ENCODE results near the gene HIP1. TPM values are rescaled to one million over a fixed set of nuclear protein-coding genes. Genes with fewer than 3 reads are reported as not detected.

HIP1 gene
- total and polyA plus RNA-seq, 2 of the 4 experiments (the other 2 are of a cell fraction): 6.8 to 10.0 TPM

DNA sequence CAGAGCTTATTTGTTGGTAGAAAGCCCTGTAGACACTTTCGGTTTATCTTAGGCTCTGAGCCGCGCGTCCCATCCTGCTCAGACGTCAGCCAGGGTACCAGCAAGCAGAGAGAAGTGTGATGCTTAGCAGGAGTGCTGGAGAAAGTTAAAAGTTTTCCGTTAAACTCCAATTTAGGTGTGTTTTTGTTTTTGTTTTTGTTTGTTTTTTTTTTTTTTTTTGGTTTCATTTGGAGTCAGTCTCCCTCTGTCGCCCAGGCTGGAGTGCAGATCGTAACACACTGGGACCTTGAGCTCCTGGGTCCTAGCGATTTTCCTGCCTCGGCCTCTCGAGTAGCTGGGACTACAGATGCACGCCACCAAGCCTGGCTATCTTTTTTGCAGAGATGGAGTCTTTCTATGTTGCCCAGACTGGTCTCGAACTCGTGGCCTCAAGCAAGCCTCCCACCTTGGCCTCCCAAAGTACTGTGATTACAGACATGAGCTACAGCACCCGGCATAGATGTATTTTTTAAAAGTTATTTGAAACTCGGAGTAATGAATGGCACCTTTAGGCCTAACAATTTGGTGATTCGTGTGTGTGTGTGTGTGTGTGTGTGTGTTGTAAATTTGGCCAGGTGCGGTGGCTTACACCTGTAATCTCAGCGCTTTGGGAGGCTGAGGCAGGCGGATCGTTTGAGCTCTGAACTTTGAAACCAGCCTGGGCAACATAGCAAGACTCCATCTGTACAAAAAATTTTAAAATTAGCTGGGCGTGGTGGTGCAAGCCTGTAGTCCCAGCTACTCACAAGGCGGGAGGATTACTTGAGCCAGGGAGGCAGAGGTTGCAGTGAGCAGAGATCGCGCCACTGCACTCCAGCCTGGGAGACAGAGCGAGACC lies 1.3 kb upstream of the HIP1 start:
- Histone ChIP-seq H4K91ac (ENCODE audit: insufficient read depth, low read depth, low read length) (peak overlapping the region; percentile 45; the same call in 1 of the 2 replicates), H3K27me3 (ENCODE audit: control insufficient read depth, insufficient read depth, low read length) (peaks cover 3% of the 10 kb centered on the region; the same call in 1 of the 2 replicates), H3K4ac (ENCODE audit: low read depth, low read length) (peak overlapping the region; percentile 70), H3K23ac (ENCODE audit: low read depth, low read length) (peak overlapping the region; percentile 58), H2AK5ac (ENCODE audit: low read depth, low read length) (no peak overlapping the region), H3K4me2 (ENCODE audit: low read depth, low read length) (peak overlapping the region; percentile 68), H3K14ac (replicated peaks; ENCODE audit: low read depth, low read length) (peak overlapping the region; percentile 53), H4K5ac (ENCODE audit: low read depth, low read length) (no peak overlapping the region), H2BK15ac (ENCODE audit: low read depth, low read length) (no peak overlapping the region), H2BK20ac (ENCODE audit: low read depth, low read length) (no peak overlapping the region), H3K9me3 (ENCODE audit: control insufficient read depth, insufficient read depth, low read length) (no peaks in the 10 kb centered on the region), H3K9ac (ENCODE audit: low read depth, low read length) (peak overlapping the region; percentile 37), H2BK120ac (ENCODE audit: low read depth, low read length) (peak overlapping the region; percentile 24), H3K79me1 (ENCODE audit: low read depth in 1 of 2, low read length in 2 of 2) (peaks cover 8 to 23% of the 10 kb centered on the region in 2 experiments), H2AFZ (replicated peaks; ENCODE audit: low read length, poor library complexity) (peak overlapping the region; percentile 93), H3K4me3 (ENCODE audit: insufficient read depth, low read depth, low read length) (peak overlapping the region; percentile 61), H3K36me3 (ENCODE audit: control insufficient read depth, insufficient read depth, low read length) (no peaks in the 10 kb centered on the region), H4K8ac (ENCODE audit: low read depth in 2 of 2, low read length in 2 of 2) (peak overlapping the region in 1 of 2 experiments; percentile 39; a peak in 1 of 4 replicates), H3K18ac (ENCODE audit: low read depth, low read length) (no peak overlapping the region), H2BK5ac (ENCODE audit: low read depth, low read length, poor library complexity, severe bottlenecking) (peak overlapping the region; percentile 66), H3K9me1 (ENCODE audit: insufficient read depth, low read length) (peaks cover 2% of the 10 kb centered on the region), H4K20me1 (ENCODE audit: insufficient read depth, low read length) (no peaks in the 10 kb centered on the region), H3K27ac (ENCODE audit: insufficient read depth, low read length) (peak overlapping the region; percentile 30), H3K56ac (ENCODE audit: extremely low read depth, insufficient read depth, low read length) (peak overlapping the region; percentile 27), H3K4me1 (ENCODE audit: control insufficient read depth, insufficient read depth, low read length) (peaks cover 6% of the 10 kb centered on the region), H2AK9ac (replicated peaks; ENCODE audit: low read depth, low read length, poor library complexity) (peak overlapping the region; percentile 60)
- in situ Hi-C loops (cut with MboI; ENCODE audit: low sequenced_read_pairs): no loop called here
- ATAC-seq (ENCODE audit: low read depth) (no peak), DNase-seq (peak; percentile 62)
- WGBS, 2 experiments (ENCODE audit: extremely low coverage in 2 of 2, insufficient read length in 1 of 2): 88% methylated on average over 5 of the region's 26 CpGs; no CpG with 5 or more reads in 1 of the 2 experiments
- BruUV-seq (replicated peaks): no TSS peak
- dilution Hi-C loops (cut with HindIII; ENCODE audit: low sequenced_read_pairs, unreplicated experiment): no loop called here
- TF ChIP-seq MXI1 (IDR thresholded peaks at IDR 0.05; ENCODE audit: borderline replicate concordance, low read depth, low read length): no peak
- no peak for TF ChIP-seq CEBPB (IDR thresholded peaks at IDR 0.05; ENCODE audit: low read depth, low read length)
- TF ChIP-seq BHLHE40 (IDR thresholded peaks at IDR 0.05; ENCODE audit: low read depth, low read length): no peak
- TF ChIP-seq RCOR1 (IDR thresholded peaks at IDR 0.05; ENCODE audit: insufficient replicate concordance, low read length): no peak
- TF ChIP-seq, protein P1, sequence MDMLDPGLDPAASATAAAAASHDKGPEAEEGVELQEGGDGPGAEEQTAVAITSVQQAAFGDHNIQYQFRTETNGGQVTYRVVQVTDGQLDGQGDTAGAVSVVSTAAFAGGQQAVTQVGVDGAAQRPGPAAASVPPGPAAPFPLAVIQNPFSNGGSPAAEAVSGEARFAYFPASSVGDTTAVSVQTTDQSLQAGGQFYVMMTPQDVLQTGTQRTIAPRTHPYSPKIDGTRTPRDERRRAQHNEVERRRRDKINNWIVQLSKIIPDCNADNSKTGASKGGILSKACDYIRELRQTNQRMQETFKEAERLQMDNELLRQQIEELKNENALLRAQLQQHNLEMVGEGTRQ (IDR thresholded peaks at IDR 0.05; ENCODE audit: low read depth, low read length): no peak
- intact Hi-C loops (cut with micrococcal nuclease): loop anchor here (1.0 to 2.0 kb wide), 2 partner anchors 13 to 211 kb away; no protein-coding TSS in a partner anchor
- POLR2A ChIA-PET (ENCODE audit: unreplicated experiment): no interaction called here
- CTCF ChIA-PET: no interaction called here
